CD4-positive, alpha-beta T cell treated with Interleukin-12 subunit alpha and Interleukin-12 subunit beta, for 1 hour (primary cell): Measurements from ENCODE around the gene DDOST.
"Not testable (repeated sequence)": the region's sequence is repeated elsewhere in the genome, so short reads cannot be mapped to it uniquely, and the experiment has no call there.

Experiments used
- DNase-seq: peaks from one replicate; pipeline ENCODE4 v3.0.0-alpha.2; 2020

The DDOST gene

GRCh38 chr1:20619999-20620398 is 41.2 kb downstream of the DDOST start:
- no peak for DNase-seq

DNA sequence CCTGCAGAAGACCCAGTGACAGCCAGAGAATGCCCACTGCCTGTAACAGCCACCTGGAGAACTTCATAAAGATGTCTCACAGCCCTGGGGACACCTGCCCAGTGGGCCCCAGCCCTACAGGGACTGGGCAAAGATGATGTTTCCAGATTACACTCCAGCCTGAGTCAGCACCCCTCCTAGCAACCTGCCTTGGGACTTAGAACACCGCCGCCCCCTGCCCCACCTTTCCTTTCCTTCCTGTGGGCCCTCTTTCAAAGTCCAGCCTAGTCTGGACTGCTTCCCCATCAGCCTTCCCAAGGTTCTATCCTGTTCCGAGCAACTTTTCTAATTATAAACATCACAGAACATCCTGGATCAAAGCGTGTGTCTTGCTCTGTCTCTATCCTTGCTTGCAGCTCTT is 42.6 kb downstream of the DDOST start:
- no peak for DNase-seq

GRCh38 chr1:20616847-20617487 is 44.2 kb downstream of the DDOST start:
- DNase-seq: no peak

- DNase-seq: no peak
Observed at GRCh38 chr1:20615946-20616846, 45.0 kb downstream of the DDOST start.

DNA sequence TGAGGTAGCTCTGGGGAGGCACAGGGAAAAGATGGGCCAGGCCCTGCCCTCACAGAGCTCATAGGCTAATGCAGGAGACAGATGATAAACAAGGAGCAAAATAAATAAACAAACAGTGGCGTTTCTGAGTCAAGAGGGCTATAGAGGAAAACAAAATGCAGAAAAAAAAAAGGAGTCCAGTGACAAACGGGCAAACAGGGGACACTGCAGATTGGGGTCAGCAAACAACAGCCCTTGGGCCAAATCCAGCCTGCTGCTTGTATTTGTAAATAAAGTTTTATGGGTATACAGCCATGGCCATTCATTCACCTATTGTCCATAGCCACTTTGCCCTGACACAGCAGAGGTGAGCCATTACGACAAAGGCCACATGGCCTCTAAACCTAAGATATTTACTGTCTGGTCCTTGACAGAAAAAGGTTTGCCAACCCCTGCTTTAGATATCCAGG is 47.0 kb downstream of the DDOST start:
- no peak for DNase-seq

DNA sequence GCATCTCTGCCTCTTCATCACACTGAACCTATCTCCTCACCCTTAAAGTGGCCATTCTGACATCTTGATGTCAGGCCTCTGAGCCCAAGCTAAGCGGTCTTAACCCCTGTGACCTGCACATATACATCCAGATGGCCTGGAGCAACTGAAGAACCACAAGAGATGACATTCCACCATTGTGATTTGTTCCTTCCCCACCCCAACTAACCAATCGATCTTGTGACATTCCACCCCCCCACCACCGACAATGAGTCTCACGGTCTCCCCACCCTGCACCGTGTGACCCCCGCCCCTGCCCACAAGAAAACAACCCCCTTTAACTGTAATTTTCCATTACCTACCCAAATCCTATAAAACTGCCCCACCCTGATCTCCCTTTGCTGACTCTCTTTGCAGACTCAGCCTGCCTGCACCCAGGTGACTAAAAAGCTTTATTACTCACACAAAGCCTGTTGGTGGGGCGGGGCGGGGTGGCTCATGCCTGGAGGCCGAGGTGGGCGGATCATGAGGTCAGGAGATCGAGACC is 48.9 kb downstream of the DDOST start:
- DNase-seq: no peak

DNA sequence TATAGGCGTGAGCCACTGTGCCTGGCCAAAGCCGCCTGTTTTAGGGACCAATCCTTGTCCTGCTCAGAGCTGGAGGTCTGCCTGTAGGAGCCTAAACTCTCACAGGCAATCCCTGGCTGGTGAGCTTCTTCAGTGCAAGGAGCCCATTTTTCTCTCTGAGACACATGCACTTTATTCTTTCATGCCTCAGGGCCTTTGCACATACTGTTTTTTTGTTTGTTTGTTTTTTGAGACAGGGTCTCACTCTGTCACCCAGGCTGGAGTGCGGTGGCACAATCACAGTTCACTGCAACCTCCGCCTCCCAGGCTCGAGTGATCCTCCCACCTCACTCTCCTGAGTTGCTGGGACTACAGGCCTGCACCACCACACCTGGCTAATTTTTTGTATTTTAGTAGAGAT is 49.5 kb downstream of the DDOST start:
- DNase-seq: no peak

DNA sequence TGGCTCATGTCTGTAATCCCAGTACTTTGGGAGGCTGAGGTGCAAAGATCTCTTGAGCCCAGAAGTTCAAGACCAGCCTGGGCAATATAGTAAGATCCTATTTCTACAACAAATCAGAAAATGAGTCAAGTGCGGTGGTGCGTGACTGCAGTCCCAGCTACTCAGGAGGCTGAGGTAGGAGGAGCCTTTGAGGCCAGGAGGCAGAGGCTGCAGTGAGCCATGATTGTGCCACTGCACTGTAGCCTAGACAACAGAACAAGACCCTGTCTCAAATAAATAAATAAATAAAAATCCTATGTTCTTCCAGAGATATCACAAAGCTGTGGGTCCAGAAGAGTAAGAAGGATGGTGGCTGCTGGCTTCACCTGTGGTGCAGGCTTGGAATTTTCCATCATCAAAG is 50.2 kb downstream of the DDOST start:
- DNase-seq: no peak

DNA sequence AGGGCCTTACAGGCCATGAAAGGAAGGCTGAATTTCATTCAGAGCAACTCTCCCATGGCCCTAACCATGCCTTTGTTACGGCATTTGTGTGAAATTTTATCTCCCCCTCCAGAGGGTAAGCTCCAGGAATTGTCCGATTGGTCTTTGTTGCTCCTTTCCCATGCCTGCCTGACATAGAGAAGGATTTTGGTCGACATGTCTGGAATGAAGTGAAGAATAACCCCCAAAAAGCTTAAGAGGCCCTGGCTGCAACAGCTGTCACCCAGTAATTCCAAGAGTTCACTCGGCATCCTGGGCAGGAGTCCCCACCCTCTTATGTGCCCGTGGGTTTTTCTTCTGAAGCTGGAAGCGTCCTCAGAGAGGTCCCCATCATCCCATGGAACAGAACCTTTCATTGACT is 51.6 kb downstream of the DDOST start:
- DNase-seq: no peak

GRCh38 chr1:20606801-20607570 is 54.2 kb downstream of the DDOST start:
- DNase-seq: not testable (repeated sequence)

GRCh38 chr1:20604678-20605077 is 56.5 kb downstream of the DDOST start:
- DNase-seq: no peak

GRCh38 chr1:20603504-20604464 is 57.4 kb downstream of the DDOST start:
- DNase-seq: no peak

DNA sequence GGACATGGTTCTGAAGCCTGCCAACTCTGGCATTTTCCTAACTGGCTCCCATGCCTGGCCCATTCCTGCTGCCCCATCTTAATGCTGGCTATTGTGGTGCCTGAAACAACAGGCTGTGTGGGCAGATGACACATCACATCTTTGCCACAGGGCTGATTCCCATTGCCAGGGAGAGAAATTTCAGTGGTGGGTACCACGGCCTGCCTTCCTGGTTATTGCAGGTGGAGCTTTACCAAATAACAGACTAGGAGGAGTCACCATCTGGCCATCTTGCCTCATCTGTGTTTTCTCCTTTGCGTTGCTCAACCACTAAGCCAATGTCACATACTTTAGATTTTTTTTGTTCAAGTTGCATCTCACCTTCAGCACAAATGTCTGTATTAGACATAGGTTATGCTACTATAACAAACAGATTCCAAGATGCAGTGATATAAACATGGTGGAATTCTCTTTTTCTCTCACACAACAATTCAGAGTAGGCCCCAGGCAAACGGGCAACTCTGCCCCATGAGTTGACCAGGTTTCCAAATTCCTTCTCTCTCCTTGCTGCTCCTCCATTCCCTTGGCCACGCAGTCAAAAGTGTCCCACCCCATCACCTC is 58.2 kb downstream of the DDOST start:
- DNase-seq: no peak
